ENCODE data around the gene ACVR1. TPM values are rescaled to one million over a fixed set of nuclear protein-coding genes. Genes with fewer than 3 reads are reported as not detected.
"Not testable (repeated sequence)": the region's sequence is repeated elsewhere in the genome, so short reads cannot be mapped to it uniquely, and the experiment has no call there.

ACVR1 gene
- total RNA-seq, 2 donors from 2014 or later = 25.0 to 35.0 TPM

DNA sequence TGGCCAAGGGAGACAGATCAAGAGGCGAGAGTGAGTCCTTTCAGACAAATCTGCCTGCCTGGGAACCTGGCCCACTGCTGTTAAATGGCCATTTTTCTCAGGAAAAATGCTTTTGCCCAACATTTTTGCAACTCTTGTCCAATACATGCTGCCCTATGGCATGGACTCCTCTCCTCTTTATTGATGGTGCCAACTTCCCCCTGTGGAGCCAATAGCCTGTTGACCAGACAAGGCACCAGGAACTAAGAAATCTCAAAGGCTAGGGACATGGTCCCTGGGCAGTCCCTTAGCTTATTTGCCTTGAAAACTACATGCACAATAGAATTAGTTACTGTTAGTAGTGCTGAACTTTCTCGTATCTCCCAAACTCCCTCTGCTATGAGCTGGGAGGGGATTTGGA is 155.6 kb downstream of the ACVR1 start:
- no peaks in the 10 kb centered on the region for H3K4me1 ChIP-seq (ENCODE audit: control insufficient read depth in 1 of 2, low read depth in 2 of 2)
- DNase-seq (ENCODE audit: low spot score) = no peak
- H3K27me3 ChIP-seq (replicated peaks; ENCODE audit: insufficient read depth) = no peaks in the 10 kb centered on the region
- no peaks in the 10 kb centered on the region for H3K36me3 ChIP-seq
- H3K4me3 ChIP-seq = no peak overlapping the region
- TF ChIP-seq CTCF (IDR thresholded peaks at IDR 0.05) = no peak
- no peak overlapping the region for H3K27ac ChIP-seq
- no peak for ATAC-seq (ENCODE audit: insufficient number of reproducible peaks, low FRiP score, low read depth)
- peaks cover 30% of the 10 kb centered on the region for H3K9me3 ChIP-seq

DNA sequence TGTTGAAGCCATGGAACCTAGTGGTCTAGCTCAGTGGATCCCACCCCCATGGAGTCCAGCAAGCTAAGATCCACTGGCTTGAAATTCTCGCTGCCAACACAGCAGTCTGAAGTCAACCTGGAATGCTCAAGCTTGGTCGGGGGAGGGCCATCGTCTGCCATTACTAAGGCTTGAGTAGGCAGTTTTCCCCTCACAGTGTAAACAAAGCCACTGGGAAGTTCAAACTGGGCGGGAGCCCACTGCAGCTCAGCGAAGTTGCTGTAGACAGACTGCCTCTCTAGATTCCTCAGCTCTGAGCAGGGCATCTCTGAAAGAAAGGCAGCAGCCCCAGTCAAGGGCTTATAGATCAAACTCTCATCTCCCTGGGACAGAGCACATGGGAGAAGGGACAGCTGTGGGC is 171.5 kb downstream of the ACVR1 start:
- ATAC-seq (ENCODE audit: insufficient number of reproducible peaks, low FRiP score, low read depth); DNase-seq (ENCODE audit: low spot score); H3K27ac ChIP-seq; H3K36me3 ChIP-seq; H3K4me3 ChIP-seq; H3K4me1 ChIP-seq (ENCODE audit: control insufficient read depth in 1 of 2, low read depth in 2 of 2); H3K27me3 ChIP-seq (replicated peaks; ENCODE audit: insufficient read depth): not testable (repeated sequence)
- peaks cover 11% of the 10 kb centered on the region for H3K9me3 ChIP-seq

DNA sequence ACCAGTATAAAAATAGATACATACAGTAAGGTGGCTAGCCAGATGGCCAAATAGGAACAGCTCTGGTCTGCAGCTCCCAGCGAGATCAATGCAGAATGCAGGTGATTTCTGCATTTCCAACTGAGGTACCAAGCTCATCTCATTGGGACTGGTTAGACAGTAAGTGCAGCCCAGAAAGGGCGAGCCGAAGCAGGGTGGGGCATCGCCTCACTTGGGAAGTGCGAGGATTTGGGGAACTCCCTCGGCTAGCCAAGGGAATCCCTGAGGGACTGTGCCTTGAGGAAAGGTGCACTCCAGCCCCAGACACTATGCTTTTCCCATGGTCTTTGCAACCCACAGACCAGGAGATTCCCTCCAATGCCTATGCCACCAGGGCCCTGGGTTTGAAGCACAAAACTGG is 172.0 kb downstream of the ACVR1 start:
- H3K4me1 ChIP-seq (ENCODE audit: control insufficient read depth in 1 of 2, low read depth in 2 of 2); DNase-seq (ENCODE audit: low spot score); H3K36me3 ChIP-seq; H3K27me3 ChIP-seq (replicated peaks; ENCODE audit: insufficient read depth); H3K4me3 ChIP-seq; H3K27ac ChIP-seq; ATAC-seq (ENCODE audit: insufficient number of reproducible peaks, low FRiP score, low read depth): not testable (repeated sequence)
- H3K9me3 ChIP-seq = peaks cover 11% of the 10 kb centered on the region

DNA sequence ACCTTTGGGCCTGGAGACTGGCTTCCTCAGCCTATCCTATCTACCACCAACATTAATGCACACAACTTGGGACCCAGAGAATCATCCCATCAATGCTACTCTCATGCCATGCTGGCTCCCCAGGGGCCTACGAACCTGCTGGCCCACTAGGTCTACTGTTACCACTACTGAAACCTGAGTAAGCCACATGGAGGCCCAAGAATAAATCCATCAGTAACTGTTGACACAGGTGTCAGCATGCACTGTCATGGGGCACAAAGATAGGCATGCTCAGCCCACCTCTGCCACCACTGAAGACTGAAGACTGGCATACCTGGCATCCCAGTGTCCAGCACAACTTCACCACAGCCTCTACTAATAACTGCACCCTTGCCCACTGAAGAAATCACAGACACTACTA is 176.3 kb downstream of the ACVR1 start:
- no peak for ATAC-seq (ENCODE audit: insufficient number of reproducible peaks, low FRiP score, low read depth)
- no peak for DNase-seq (ENCODE audit: low spot score)
- Histone ChIP-seq H3K36me3 (no peaks in the 10 kb centered on the region), H3K4me1 (ENCODE audit: control insufficient read depth in 1 of 2, low read depth in 2 of 2) (no peaks in the 10 kb centered on the region), H3K4me3 (no peak overlapping the region), H3K27me3 (replicated peaks; ENCODE audit: insufficient read depth) (no peaks in the 10 kb centered on the region), H3K27ac (no peak overlapping the region), H3K9me3 (peaks cover 11% of the 10 kb centered on the region)
- TF ChIP-seq CTCF (IDR thresholded peaks at IDR 0.05) = no peak

- no peaks in the 10 kb centered on the region for H3K27me3 ChIP-seq (replicated peaks; ENCODE audit: insufficient read depth)
- no peaks in the 10 kb centered on the region for H3K36me3 ChIP-seq
- no peak for ATAC-seq (ENCODE audit: insufficient number of reproducible peaks, low FRiP score, low read depth)
- H3K27ac ChIP-seq = no peak overlapping the region
- H3K9me3 ChIP-seq = peaks cover 8% of the 10 kb centered on the region
- no peak for DNase-seq (ENCODE audit: low spot score)
- no peak overlapping the region for H3K4me3 ChIP-seq
- no peak for TF ChIP-seq CTCF (IDR thresholded peaks at IDR 0.05)
- H3K4me1 ChIP-seq (ENCODE audit: control insufficient read depth in 1 of 2, low read depth in 2 of 2) = no peaks in the 10 kb centered on the region
Observed at GRCh38 chr2:157699009-157699408, 177.1 kb downstream of the ACVR1 start.

DNA sequence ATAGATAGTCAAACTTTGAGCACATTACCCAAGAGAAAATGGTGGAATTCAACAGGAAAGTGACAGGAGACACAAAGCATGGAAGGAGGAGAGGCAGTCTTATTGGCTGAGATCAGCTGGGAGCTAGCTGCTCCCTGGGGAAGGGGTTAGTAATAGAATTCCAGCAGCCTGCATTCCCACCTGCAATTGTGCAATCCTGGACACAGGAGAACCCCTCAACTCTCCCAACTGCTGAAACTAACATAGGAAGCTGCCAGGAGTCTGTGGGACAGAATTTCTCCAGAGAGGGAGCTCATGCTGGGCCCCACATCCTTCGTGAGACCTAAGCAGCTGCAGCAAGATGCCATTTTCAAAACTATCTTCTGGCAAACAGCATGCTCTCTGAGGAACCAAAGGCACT is 177.7 kb downstream of the ACVR1 start:
- H3K4me1 ChIP-seq (ENCODE audit: control insufficient read depth in 1 of 2, low read depth in 2 of 2) = no peaks in the 10 kb centered on the region
- peaks cover 6% of the 10 kb centered on the region for H3K9me3 ChIP-seq
- no peak for ATAC-seq (ENCODE audit: insufficient number of reproducible peaks, low FRiP score, low read depth)
- H3K27ac ChIP-seq = no peak overlapping the region
- no peak for TF ChIP-seq CTCF (IDR thresholded peaks at IDR 0.05)
- H3K36me3 ChIP-seq = no peaks in the 10 kb centered on the region
- no peaks in the 10 kb centered on the region for H3K27me3 ChIP-seq (replicated peaks; ENCODE audit: insufficient read depth)
- no peak for DNase-seq (ENCODE audit: low spot score)
- no peak overlapping the region for H3K4me3 ChIP-seq

Data from thoracic aorta (tissue), 2 donors.